ENCODE results near the gene COL5A1.

Gene COL5A1

DNA sequence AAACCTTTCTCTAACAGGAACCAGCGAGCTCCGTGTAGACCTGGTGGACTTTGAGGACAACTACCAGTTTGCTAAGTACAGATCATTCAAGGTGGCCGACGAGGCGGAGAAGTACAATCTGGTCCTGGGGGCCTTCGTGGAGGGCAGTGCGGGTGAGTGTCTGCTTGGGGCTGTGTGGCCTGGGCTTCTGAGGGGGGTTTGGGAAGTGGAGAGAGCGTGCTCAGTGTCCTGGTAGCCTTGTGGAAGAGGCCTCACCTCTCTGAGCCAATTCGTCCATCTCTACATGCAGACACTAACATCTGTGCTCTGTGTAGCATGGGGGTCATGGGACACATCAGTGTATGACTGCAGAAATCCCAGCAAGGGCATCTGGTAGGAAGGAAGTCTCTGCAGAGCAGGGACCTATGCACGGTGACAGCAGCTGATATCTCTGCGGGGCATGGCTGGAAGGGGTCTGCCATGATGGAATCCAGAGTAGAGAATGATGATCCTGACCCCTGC, 244.9 kb downstream of the COL5A1 start:
- no peak for DNase-seq

- DNase-seq, result no peak
Measured at GRCh38 chr9:134887219-134887618, 245.6 kb downstream of the COL5A1 start.

DNA sequence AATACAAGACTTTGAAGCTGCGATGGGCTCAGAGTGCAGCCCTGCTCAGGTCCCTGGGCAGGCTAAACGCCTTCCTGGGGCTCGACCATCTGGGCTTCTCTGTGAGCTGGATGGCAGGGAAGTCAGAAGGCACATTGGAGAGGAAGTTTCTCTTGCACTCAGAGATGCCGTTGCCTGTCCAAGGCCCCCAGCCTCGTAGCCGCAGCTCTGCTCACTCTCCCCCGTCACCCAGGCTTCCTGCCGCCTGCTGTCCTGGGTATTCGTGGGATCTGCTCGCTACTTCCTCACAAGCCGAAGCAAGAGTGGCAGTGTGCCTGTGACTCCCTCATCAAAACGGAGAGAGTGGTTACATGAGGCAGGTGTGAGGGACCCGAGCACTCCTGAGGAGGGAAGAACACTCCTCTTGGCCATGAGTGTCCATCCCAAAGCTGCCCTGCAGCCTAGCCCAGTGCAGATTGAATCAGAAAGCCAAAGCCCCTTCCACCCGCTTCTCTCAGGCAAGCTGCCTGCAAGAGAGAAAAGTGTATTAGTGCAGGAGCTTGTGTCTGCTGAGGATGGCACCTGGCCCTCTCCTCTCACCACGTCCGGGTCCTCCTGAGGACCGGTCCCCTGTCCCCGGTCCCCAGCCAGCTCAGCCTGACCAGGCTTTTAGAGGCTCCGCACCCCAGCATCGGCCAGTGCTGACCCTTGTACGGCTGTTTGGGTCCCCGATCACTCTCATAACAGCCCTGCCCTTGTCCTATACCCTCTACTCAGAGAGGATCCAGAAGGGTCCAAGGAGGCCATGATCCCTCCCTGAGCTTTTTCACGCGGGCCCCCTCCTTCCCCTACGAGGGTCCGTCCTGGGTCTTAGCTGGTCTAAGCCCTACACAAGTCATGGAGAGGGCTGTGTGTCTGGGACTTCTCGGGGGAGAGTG, 246.3 kb downstream of the COL5A1 start:
- DNase-seq, result no peak

GRCh38 chr9:134888603-134889190, 247.1 kb downstream of the COL5A1 start:
- no peak for DNase-seq

DNA sequence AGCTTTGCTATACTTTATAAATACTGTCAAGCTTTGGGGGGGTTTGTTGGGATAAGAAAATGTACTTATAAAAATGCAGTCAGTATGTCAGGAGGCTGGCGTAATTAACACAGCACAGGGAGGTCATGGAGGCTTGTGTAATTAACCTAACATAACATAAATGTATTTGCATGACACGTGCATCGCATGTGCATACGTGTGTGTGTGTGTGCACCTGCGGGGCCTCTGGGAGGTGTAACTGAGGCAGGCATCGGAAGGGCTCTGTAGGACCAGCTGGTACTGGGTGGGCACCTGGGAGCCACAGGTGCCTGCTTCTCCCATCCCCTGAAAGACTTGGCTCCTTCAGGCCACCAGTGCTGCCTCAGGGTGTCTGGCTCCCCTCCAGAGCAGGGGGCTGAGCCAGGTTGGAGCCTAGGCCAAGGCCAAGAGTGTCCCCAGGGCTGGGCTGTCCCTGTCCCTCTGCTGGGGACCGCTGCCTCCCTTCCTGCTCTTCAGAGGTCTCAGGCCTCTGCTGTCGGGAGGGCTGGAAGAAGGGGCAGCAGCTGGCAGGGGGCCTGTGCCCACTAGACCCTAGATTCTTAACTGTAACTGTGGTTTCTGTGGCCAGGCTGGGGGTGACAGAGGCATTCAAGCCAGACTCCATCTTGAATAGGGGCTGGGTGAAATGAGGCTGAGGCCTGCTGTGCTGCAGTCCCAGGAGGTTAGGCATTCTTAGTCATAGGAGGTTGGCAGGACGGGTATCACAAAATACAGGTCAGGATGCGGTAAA, 248.0 kb downstream of the COL5A1 start:
- DNase-seq, result peak; percentile 18

- no peak for DNase-seq
Measured at GRCh38 chr9:134890155-134890495, 248.5 kb downstream of the COL5A1 start.

DNA sequence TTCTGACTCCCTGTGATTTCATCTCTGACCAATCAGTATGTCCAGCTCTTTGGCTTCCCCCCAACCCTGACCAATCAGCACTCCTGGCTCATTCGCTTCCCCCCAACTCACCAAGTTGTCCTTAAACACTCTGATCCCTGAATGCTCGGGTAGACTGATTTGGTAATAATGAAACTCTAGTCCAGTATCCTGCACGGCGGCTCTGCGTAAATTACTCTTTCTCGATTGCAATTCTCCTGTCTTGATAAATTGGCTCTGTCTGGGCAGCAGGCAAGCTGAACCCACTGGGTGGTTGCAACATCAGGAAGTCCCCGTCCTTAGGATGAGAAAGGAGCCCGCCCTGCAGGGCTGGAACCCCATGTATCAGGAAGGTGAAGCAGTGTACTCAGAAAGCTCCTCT, 249.4 kb downstream of the COL5A1 start:
- DNase-seq, result peak; percentile 6

DNA sequence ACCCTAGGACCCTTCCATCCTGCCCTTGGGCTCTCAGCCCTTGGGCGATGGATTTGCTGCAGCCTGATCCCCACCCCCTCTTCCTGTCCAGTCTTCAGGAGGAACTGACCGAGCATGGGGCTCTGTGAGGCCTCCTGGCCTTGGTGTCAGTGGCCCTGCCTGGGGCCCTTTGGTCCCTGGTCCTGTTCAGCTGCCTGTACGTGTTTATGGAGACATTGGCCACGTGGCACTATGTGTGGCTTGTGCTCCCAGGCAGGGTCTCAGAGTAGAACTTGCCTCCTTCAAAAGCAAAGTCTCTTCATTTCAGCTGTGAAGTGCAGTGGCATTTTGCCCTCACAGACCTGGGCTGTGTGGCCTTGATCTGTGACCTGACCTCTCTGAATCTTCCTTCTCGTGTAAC, 250.1 kb downstream of the COL5A1 start:
- DNase-seq, result peak; percentile 9

DNA sequence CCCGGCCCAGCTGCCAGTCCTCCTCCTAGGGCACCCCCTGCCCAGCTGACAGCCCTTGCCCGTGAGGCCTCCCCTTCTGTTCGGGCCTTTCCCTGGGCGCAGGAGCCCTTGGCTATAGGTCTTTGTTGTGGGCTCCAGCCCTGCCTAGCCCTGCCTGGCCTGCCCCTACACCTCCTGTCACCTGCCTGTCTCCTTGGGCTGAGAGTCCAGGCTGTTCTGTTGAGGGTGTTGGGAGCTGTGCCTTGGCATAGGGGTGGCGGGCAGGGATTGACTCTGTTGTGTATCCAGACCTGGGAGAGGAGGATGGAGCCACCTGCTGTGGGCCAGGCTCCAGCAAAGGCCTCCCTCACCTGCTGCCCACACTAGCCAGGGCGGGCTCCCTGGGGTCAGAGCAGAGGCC, 250.6 kb downstream of the COL5A1 start:
- DNase-seq, result peak; percentile 6

DNA sequence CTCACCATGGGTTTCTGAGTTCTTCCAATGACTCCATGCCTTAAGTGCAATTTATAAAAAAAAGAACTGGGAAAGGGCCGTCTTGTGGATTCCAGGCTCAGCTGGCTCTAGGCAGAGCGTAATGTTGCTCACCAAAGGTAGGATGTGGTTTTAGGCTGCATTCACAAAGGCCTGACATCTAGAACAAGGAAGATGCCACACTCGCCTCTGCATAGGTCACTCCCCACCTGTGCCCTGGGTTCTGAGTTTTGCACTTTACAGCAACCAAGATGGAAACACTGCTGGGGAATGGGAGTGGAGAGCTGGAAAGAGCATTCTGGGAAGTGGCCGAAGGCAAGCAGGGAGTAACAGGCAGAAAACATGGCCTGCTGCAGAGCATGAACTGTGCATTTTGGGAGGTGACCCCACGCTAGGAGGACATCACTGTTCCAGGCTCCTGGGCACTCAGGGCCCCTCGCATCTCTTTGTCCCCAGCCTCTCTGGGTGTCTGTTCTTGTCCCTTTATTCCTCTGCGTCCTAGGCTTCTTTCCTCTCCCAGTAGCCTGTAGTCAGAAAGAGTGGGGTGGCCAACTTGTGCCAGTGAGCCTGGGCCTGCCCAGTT, 251.3 kb downstream of the COL5A1 start:
- peak; percentile 12 for DNase-seq
